GM12878 (cell line): ENCODE results near the gene ACAP2. TPM values are rescaled to one million over a fixed set of nuclear protein-coding genes. Genes with fewer than 3 reads are reported as not detected.

ENCODE experiments used
- ATAC-seq: fragments of 200-7000 bp; cut with Tn5 transposase; 3 replicates; pipeline ENCODE4 v1.9.1; 2020; ENCODE audit warnings: mild to moderate bottlenecking, moderate library complexity
- BruUV-seq: library from RNA; stranded (reverse); fragments of 400-500 nt; replicated peaks from 2 replicates; lab custom pipeline; 2021; lab: Mats Ljungman, UMichigan
- CTCF ChIA-PET: fragments of 300-600 bp; sonication (Branson Sonifier 250); formaldehyde crosslinking; extraction: SDS; loops from one replicate; lab custom pipeline; 2021; ENCODE audit warnings: inconsistent platforms; lab: Yijun Ruan, JAX
- POLR2A ChIA-PET: fragments of 350-600 bp; formaldehyde crosslinking; extraction: SDS; loops from one replicate; lab custom pipeline; 2021; ENCODE audit warnings: inconsistent platforms; lab: Charles Lee
- RAD21 ChIA-PET: fragments of 300-600 bp; sonication (Branson Sonifier 250); formaldehyde crosslinking; loops from one replicate; lab custom pipeline; 2023; ENCODE audit warnings: antibody characterized with exemption; ENCODE audit not compliant: unreplicated experiment; lab: Charles Lee
- SMC1A ChIA-PET: fragments of 300-600 bp; sonication (Branson Sonifier 250); formaldehyde crosslinking; loops from one replicate; lab custom pipeline; 2023; ENCODE audit not compliant: unreplicated experiment, uncharacterized antibody; lab: Charles Lee
- DNase-seq: peaks from one replicate; pipeline ENCODE4 v3.0.0-alpha.2; 2011; ENCODE audit warnings: low read depth, low spot score
- FAIRE-seq: peaks from 3 replicates; lab custom pipeline; 2011; peaks lifted over from hg19 to GRCh38; lab: Jason Lieb, UNC
- H2AFZ ChIP-seq: 2 replicates; pipeline ENCODE4 v1.6.0; 2011; ENCODE audit warnings: low read depth, low read length, control low read depth; ENCODE audit not compliant: control insufficient read depth
- H3K27ac ChIP-seq: 2 replicates; pipeline ENCODE4 v1.5.1; 2011; ENCODE audit warnings: control low read depth; ENCODE audit not compliant: control insufficient read depth, insufficient read depth
- H3K27me3 ChIP-seq, 2 experiments: replicated peaks in 1 of 2; 2 replicates each; pipeline versions ENCODE4 v1.6.0 to v1.6.1; 2011; ENCODE audit warnings: low read length in 1 of 2; ENCODE audit not compliant: control insufficient read depth in 2 of 2, insufficient read depth in 2 of 2
- H3K36me3 ChIP-seq, 2 experiments: 2 replicates each; pipeline ENCODE4 v1.5.1; 2011; ENCODE audit warnings: low read length in 1 of 2; ENCODE audit not compliant: control insufficient read depth in 2 of 2, insufficient read depth in 2 of 2
- H3K4me1 ChIP-seq: 2 replicates; pipeline ENCODE4 v1.6.1; 2011; ENCODE audit warnings: mild to moderate bottlenecking, low read length, moderate library complexity, mixed read lengths; ENCODE audit not compliant: control insufficient read depth, insufficient read depth
- H3K4me2 ChIP-seq: 2 replicates; pipeline ENCODE4 v1.6.0; 2011; ENCODE audit warnings: control low read depth; ENCODE audit not compliant: control insufficient read depth, insufficient read depth
- H3K4me3 ChIP-seq: fragments of 200-600 bp; sonication (generic); 2 replicates; pipeline ENCODE4 v1.5.1; 2016
- H3K79me2 ChIP-seq: 2 replicates; pipeline ENCODE4 v1.6.0; 2011; ENCODE audit warnings: low read length; ENCODE audit not compliant: control insufficient read depth, insufficient read depth
- H3K9ac ChIP-seq: 2 replicates; pipeline ENCODE4 v1.8.0; 2011; ENCODE audit warnings: low read length, control low read depth, mixed read lengths; ENCODE audit not compliant: control insufficient read depth, insufficient read depth
- H3K9me3 ChIP-seq: replicated peaks from 3 replicates; pipeline ENCODE4 v1.5.1; 2011; ENCODE audit warnings: mild to moderate bottlenecking, low read length; ENCODE audit not compliant: control insufficient read depth, insufficient read depth
- H4K20me1 ChIP-seq: 2 replicates; pipeline ENCODE4 v1.6.0; 2011; ENCODE audit not compliant: control insufficient read depth, insufficient read depth
- CBX3 ChIP-seq: fragments of 200-600 bp; sonication (generic); IDR thresholded peaks from 2 replicates; pipeline ENCODE4 v1.6.1; 2016; ENCODE audit warnings: low read depth, borderline replicate concordance
- EP300 ChIP-seq, 2 experiments: fragments of 150-350 bp in 1 of 2; IDR thresholded peaks; 2 replicates each; pipeline ENCODE4 v1.6.1; 2011 to 2012; ENCODE audit warnings: low read depth in 2 of 2, low read length in 2 of 2, borderline replicate concordance in 1 of 2, improper control_type of control experiment in 1 of 2, inconsistent platforms in 1 of 2; ENCODE audit not compliant: control insufficient read depth in 1 of 2
- SIX5 ChIP-seq: IDR thresholded peaks from 2 replicates; pipeline ENCODE4 v1.6.1; 2011; ENCODE audit warnings: mild to moderate bottlenecking, low read depth, low read length, moderate library complexity; ENCODE audit not compliant: severe bottlenecking
- TBL1XR1 ChIP-seq: IDR thresholded peaks from 2 replicates; pipeline ENCODE4 v1.6.1; 2012; ENCODE audit warnings: low read depth, low read length, improper control_type of control experiment
- USF2 ChIP-seq: IDR thresholded peaks from 2 replicates; pipeline ENCODE4 v1.6.1; 2011; ENCODE audit warnings: low read depth, low read length, improper control_type of control experiment, borderline replicate concordance
- WGBS: methylation state at CpG from one replicate; pipeline ENCODE4 v1.1.6; 2016; ENCODE audit warnings: low lambda C conversion rate; ENCODE audit not compliant: insufficient replicate concordance, insufficient coverage; ENCODE audit errors: missing lambda C conversion rate; 5-methylcytosine and 5-hydroxymethylcytosine counted together
- in situ Hi-C: fragments of 300-500 bp; cut with MboI; formaldehyde crosslinking; loops from 9 replicates; pipeline ENCODE4 v1.14.3; 2018; ENCODE audit warnings: mixed read lengths
- intact Hi-C: fragments of 100-400 bp; cut with micrococcal nuclease; formaldehyde crosslinking; loops from one replicate; pipeline ENCODE4 v1.14.2; 2022; ENCODE audit not compliant: unreplicated experiment
- polyA plus RNA-seq, 11 experiments: library from polyadenylated mRNA; depleted of rRNA in 4 of 11; unstranded in 6 of 11; stranded (reverse) in 5 of 11; fragments of >200 nt; fragmentation: Nextera tagmentation in 4 of 11; fragmentation: Illumina TruSeq in 1 of 11; extraction: Ambion mirVana in 4 of 11; extraction: Trizol in 1 of 11; gene quantifications; 1 replicate in 1 of 11; 2 replicates in 10 of 11; pipeline versions ENCODE4 v1.2.1 to v1.2.3, GENCODE V29; 2011 to 2016; ENCODE audit warnings: inconsistent platforms in 2 of 11, missing spikeins in 2 of 11, low read depth in 1 of 11
- total RNA-seq, 4 experiments: library from RNA; depleted of rRNA in 3 of 4; stranded (reverse); fragments of >200 nt in 3 of 4; fragmentation: Illumina TruSeq in 1 of 4; extraction: Trizol in 1 of 4; gene quantifications; 2 replicates each; pipeline versions ENCODE4 v1.2.1 to v1.2.3, GENCODE V29; 2013 to 2021
- TF ChIP-seq, protein P1 (sequence below): IDR thresholded peaks from 2 replicates; pipeline ENCODE4 v1.6.1; 2011; ENCODE audit warnings: mild to moderate bottlenecking, low read depth, low read length, moderate library complexity; ENCODE audit not compliant: insufficient replicate concordance

Gene ACAP2
- total and polyA plus RNA-seq, 10 of the 15 experiments (the other 5 are each of a cell fraction or from before 2014, with no cell fraction given), result 7.1 to 53.8 (median 35.7) TPM

DNA sequence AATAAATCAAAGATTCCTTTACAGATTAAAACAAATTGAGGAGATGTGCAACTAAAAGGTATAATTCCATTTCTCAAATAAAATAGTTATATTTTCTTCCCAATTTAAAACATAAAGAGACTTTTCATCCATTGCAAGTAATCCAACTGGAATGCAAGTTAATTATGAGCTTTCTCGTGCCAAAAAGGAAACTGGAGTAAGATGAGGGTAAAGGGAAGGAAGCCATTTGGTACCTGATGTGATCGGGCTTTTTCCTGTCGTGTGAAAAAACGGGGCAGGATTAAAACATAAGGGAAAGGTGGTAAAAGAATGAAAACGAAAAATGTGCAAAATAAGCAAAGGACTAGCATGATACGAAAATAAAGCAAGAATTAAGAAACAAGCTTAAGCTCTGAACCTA, 130.1 kb downstream of the ACAP2 start:
- Histone ChIP-seq H2AFZ (no peak overlapping the region), H3K79me2 (no peaks in the 10 kb centered on the region), H3K9me3 (no peaks in the 10 kb centered on the region; the same call in 2 of the 3 replicates), H3K9ac (no peak overlapping the region), H3K27me3 (no peaks in the 10 kb centered on the region), H3K4me2 (no peak overlapping the region), H3K36me3 (peaks cover 0 to 9% of the 10 kb centered on the region in 2 experiments; a peak in 2 of 4 replicates), H4K20me1 (no peaks in the 10 kb centered on the region), H3K4me1 (no peaks in the 10 kb centered on the region), H3K27ac (no peak overlapping the region), H3K4me3 (no peak overlapping the region)
- TF ChIP-seq EP300 (IDR thresholded peaks at IDR 0.05; ENCODE audit: borderline replicate concordance in 1 of 2, control insufficient read depth in 1 of 2, low read depth in 2 of 2, low read length in 2 of 2) (no peak), TBL1XR1 (no peak), USF2 (no peak), SIX5 (no peak), CBX3 (no peak)
- TF ChIP-seq, protein P1, sequence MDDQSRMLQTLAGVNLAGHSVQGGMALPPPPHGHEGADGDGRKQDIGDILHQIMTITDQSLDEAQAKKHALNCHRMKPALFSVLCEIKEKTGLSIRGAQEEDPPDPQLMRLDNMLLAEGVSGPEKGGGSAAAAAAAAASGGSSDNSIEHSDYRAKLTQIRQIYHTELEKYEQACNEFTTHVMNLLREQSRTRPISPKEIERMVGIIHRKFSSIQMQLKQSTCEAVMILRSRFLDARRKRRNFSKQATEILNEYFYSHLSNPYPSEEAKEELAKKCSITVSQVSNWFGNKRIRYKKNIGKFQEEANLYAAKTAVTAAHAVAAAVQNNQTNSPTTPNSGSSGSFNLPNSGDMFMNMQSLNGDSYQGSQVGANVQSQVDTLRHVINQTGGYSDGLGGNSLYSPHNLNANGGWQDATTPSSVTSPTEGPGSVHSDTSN, result no peak
- BruUV-seq, result no TSS peak
- intact Hi-C loops (no loop called here), in situ Hi-C loops (no loop called here)
- 87% methylated on average over 6 of the region's 6 CpGs for WGBS
- ATAC-seq (no peak), DNase-seq (no peak), FAIRE-seq (no peak)
- RAD21 ChIA-PET, result interaction anchor here (1.1 kb wide), 1 partner anchor 9 kb away, joined by 3 read pairs; no protein-coding TSS in a partner anchor
- CTCF ChIA-PET, result interaction anchor here (2.4 kb wide), 1 partner anchor 210 kb away, joined by 6 read pairs; no protein-coding TSS in a partner anchor
- POLR2A ChIA-PET, result no interaction called here
- SMC1A ChIA-PET, result interaction anchor here (1.1 to 1.3 kb wide), 3 partner anchors 19 to 83 kb away, joined by 3 read pairs; no protein-coding TSS in a partner anchor
